NOMO-1 treated with dmso at 0.1 percent for 144 hours (cell line): ENCODE measurements around the gene TRMT1.
"Not testable (repeated sequence)": the region's sequence is repeated elsewhere in the genome, so short reads cannot be mapped to it uniquely, and the experiment has no call there.

Experiments used
- DNase-seq: peaks from one replicate; lab custom pipeline; 2025; ENCODE audit not compliant: unreplicated experiment; lab: John Stamatoyannopoulos, UW

The TRMT1 gene

DNA sequence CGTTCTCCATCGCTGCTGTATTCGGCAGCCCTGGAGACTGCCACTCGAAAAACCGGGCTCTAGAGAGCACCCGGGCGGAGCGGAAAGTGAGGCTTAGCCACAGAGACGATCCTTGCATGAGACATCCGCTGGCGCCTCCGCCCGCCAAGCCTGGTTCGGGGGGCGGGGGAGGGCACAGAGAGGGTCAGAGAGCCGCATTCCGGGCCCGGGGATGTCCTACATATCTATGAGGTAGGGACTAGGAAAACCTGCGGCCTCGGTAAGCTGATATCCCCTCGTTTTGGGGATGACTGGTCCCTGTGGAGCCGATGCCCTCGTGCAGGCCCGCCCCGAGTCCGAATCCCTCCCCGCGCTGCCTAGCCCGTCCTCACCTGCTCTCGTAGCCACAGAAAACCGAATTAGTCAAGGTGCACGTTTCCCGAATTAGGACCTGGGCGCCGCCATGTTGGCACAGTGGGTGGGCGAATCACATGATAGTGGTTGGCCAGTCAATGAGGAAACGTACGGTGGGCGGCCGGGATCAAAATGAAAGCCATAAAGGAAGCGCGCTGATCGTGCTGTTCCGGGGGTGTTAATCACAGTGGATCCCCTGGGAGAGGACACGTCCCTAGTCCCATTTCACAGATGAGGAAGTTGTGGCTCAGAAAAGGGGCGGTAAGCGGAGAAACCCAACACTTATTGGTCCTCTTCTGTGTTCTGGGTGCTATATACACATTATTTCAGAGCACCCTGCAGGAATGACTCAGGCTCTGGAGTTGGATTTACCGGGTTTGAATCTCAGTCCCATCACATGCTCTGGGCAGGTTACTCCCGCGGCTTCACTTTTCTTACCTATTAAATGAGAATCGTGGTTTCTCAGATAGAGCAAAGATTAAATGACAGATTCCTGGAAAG, at the start of gene TRMT1:
Gene TRMT1, minus strand, starts transcription at position 459 of the 894 bp plus-strand sequence. Its CDS starts 341 bp downstream, at position 118.
- DNase-seq = peak; percentile 80

DNA sequence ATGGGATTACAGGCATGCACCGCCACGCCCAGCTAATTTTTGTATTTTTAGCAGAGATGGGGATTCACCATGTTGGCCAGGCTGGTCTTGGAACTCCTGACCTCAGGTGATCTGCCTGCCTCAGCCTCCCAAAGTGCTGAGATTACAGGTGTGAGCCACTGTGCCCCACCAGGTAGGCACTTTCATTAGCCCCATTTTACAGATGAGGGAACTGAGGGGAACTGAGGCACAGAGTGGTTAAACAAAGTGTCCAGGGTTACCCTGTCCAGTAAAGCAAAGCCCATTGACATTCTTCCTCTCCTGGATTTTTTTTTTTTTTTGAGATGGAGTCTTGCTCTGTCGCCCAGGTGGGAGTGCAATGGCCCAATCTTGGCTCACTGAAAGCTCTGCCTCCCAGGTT, 49.6 kb upstream of the TRMT1 start:
- DNase-seq = not testable (repeated sequence)

- no peak for DNase-seq
These were observed 48.8 kb upstream of the TRMT1 start for GRCh38 chr19:13165162-13165997.

GRCh38 chr19:13164343-13165161, 48.0 kb upstream of the TRMT1 start:
- DNase-seq = no peak

DNA sequence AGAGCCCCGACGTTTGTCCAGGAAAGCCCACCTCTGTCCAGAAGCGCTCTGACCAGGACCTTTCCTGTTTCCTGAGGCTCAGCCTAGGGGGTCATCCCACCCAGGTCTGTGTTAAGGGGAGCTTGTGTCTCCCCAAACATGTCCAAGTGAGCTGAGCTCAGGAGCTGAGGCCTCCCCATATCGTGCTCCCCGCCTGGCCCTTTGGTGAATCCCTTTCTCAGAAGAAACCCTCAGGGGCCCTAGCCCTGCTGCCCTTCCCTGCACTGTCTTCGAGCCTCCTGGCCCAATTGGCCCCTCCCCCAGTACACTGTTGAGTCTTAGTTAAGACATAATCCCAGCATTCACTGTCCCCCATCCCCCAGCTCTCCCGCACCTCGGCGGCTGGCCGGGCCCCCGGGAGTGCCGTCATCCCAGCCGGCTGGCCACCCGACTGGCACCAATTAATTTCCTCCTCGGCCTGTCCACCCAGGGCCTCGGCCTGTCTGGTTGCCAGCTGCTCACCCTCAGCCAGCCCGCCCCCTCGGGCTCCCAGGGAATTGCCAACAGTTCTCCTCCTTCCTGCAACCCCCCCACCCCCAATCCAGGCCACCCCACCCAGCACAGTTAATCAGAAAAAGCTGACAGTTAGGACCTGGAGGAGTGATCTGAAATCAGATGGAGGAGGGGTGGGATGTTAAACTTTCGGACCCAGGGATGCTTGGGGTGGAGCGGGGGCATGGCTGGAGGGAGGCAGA, 47.2 kb upstream of the TRMT1 start:
- DNase-seq = no peak

DNA sequence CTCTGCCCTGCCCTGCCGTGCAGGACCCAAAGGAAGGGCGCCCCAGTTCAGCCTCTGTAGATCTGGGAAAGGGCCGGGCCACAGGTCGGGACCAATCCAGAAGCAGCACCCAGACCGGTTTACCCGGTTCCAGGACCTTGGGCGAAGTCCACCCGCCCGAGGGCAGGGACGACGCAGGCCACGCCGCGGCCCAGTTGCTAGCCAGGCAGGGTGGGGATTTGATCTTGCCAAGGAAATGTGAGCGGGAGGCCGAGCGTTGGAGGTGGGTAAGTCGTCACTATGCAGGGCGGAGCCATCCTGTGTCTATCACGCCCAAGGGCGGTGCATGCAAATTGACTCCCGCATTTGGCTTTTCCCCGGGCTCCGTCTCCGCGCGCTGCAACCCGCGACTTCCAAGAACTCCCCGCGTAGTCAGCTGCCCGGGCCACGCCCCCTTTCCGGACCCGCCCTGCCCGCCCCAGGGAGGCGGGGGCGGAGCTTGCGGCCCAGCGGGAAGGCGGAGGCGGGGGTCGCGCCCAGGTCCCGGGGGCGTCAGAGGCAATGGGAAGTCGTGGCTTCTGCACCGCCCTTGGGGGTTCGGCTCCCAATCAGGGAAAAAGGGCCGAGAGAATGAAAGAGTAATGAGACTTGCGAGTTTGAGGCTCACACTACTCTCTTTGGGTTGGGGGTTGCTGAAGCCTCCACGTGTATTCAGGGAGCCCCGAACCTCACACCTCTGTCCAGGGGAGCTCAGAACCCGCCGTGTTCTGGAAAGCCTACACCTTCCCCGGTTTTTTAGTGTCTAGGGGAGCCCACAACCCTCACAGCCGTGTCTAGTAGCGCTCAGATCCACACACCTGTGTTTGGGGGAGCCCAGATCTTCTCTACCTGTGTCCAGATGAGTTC, 46.4 kb upstream of the TRMT1 start:
- DNase-seq = peak; percentile 91

DNA sequence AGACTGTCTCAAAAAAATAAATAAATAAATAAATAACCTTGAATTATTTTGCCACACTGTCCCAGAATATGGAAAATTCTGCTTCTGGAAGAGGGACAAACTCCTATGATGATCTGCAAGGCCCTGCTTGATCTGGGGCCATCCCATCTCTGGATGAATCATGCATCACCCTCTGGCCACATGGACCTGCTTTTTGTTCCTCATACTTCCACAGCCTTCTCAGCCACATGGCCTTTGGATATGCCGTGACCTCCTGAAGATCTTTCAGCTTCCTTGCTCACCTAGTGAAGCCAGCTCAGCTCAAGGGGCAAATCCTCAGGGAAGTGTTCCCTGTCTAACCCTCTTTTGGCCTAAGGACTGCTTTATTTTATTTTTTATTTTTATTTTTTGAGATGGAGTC, 44.0 kb upstream of the TRMT1 start:
- no peak for DNase-seq

DNA sequence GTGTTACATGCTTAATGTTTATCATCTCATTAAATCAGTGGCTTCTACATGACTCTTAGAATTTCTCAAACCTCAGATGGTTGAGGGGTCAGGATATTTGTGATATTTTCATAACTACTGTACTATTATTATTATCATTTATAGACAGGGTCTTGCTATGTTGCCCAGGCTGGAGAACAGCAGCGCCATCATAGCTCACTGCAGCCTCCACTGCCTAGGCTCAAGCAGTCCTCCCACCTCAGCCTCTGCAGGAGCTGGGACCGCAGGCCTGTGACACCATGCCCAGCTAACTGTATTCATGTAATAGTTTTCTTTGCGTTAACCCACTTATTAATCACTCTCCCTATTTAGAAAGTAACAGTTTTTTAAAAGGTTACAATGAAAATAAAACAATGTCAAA, 43.2 kb upstream of the TRMT1 start:
- no peak for DNase-seq

GRCh38 chr19:13155472-13156359, 39.2 kb upstream of the TRMT1 start:
- no peak for DNase-seq

DNA sequence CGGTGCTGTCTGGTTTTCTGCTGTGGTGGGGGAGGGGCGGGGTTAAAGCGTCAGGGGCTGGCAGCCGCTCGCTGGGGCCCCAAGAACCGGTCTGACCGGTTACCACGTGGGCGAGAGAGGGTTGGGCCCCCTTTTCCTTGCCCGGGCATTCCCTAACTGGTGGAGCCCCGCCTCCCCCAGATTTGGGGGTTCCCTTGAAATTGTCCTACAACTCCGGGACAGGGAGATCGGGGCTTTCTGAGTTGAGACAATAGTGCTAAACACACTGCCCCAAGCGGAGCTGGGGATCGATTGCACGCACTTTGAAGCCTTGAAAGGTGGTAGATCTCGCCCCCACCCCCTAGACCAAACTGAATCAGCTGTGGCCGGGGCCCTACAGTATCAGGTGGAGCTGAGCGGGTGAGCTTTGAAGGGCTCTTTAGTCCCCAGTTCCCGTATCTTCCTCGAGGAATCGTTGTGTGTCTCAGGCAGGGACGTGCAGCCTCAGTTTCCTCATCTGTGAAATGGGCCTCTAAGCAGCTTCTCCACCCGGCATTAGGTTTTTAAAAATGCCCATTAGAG, 38.5 kb upstream of the TRMT1 start:
- DNase-seq = no peak

DNA sequence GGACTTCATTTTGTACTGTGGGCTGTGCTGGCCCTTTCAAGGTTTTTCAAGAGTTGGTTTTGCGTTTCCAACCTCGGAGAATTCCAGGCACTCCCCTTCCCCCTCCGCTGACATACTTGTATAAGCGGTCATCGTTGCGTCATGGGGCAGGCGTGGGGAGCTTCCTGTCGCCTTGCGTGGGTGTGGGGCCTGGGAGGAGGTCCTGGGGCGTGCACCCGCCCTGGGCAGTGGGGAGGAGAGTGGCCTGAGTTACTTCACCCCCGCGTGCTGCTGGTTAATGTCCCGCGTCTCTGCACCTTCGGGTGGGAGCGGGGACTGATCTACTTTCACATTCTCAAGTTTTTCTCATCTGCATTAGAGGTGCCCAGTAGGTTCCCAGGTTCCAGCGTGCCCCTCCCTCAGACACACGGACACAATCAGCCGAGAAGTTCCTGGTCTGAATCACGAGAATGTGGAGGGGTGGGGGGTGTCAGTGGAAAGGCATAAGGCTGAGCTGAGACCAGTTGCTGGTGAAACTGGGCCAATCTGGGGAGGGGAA, 37.8 kb upstream of the TRMT1 start:
- DNase-seq = peak; percentile 62

GRCh38 chr19:13153569-13154240, 37.2 kb upstream of the TRMT1 start:
- peak; percentile 66 for DNase-seq

GRCh38 chr19:13152974-13153568, 36.5 kb upstream of the TRMT1 start:
- DNase-seq = peak; percentile 87

DNA sequence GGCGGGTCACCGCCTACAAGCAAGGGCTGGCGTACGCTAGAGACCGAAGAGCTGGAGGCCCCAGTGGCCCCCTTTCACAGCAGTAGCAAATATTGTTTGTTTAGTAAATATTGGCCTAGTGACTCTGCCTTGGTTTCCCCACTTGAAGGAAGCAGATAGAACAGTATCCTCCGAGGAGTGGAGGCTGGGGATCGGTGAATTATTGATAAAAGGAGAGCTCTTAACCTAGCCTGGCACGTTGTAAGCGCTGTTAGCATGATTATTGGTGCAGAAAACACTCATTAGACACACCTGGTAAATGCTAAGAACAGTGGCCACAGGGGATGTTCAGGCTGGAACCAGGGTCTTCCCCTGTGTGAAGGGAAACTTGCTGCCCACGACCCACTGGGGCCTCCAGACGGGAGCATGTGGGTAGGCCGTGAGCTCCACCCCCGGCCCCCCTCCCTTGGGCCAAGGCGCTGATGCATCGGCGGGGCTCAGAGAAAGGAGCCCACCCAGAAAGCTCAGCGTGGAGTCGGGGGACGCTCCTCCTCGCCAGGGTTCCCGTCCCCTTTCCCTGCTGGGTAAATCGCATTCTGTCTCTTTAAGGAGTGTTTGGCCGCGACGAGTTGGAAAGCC, 35.9 kb upstream of the TRMT1 start:
- DNase-seq = no peak

GRCh38 chr19:13151605-13152355, 35.2 kb upstream of the TRMT1 start:
- peak; percentile 98 for DNase-seq
